Mucosa of rectum (tissue), 2 donors: Measurements from ENCODE around the gene CAMK2D.

ENCODE experiments used
- H3K27ac ChIP-seq, 2 donors: one replicate each; pipeline ENCODE4 v1.7.0; 2013; ENCODE audit warnings: inconsistent platforms in 2 of 2, low read depth in 2 of 2, low read length in 2 of 2
- H3K27me3 ChIP-seq, 2 donors: one replicate each; pipeline ENCODE4 v1.7.0; 2013; ENCODE audit warnings: low read length in 2 of 2; ENCODE audit not compliant: control insufficient read depth in 2 of 2, insufficient read depth in 2 of 2
- H3K36me3 ChIP-seq, 2 donors: one replicate each; pipeline ENCODE4 v1.7.0; 2013; ENCODE audit warnings: low read length in 2 of 2; ENCODE audit not compliant: control insufficient read depth in 2 of 2, insufficient read depth in 2 of 2
- H3K4me1 ChIP-seq, 2 donors: one replicate each; pipeline ENCODE4 v1.7.0; 2013; ENCODE audit warnings: low read length in 2 of 2, mild to moderate bottlenecking in 1 of 2; ENCODE audit not compliant: control insufficient read depth in 2 of 2, insufficient read depth in 2 of 2
- H3K4me3 ChIP-seq, 2 donors: one replicate each; pipeline ENCODE4 v1.7.0; 2013; ENCODE audit warnings: low read length in 2 of 2
- H3K9ac ChIP-seq, 2 donors: one replicate each; pipeline ENCODE4 v1.7.0; 2013; ENCODE audit warnings: low read length in 2 of 2, low read depth in 1 of 2, mild to moderate bottlenecking in 1 of 2
- H3K9me3 ChIP-seq, 2 donors: one replicate each; pipeline ENCODE4 v1.7.0; 2013; ENCODE audit warnings: low read length in 2 of 2; ENCODE audit not compliant: control insufficient read depth in 2 of 2
- donor health status: healthy.
- donor health status: Normal muscosa, but diverticular disease.

The CAMK2D gene

DNA sequence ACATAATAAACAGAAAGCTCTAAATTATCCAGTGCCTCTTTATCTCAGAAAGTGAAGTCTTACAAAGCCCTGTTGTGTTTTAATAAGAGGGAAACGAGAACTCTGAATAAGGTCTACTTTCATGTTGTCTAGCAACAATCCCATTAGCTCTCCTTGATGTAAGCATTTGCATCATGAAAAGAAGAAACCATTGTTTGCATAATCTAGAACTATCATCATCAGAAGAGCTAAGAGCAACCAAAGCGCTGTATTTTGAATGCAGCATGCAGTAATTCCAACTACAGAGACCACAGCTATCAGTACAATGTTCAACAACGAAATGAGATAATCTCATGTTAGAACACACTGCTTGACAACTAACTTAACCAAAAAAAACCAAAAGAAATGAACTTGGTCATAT, 257.1 kb downstream of the CAMK2D start:
- Histone ChIP-seq H3K36me3 (peaks cover 9 to 12% of the 10 kb centered on the region in 2 donors), H3K4me3 (no peak overlapping the region), H3K4me1 (no peaks in the 10 kb centered on the region), H3K9ac (no peak overlapping the region), H3K27me3 (no peaks in the 10 kb centered on the region), H3K27ac (no peak overlapping the region), H3K9me3 (no peaks in the 10 kb centered on the region)

GRCh38 chr4:113503691-113504090, 257.8 kb downstream of the CAMK2D start:
- no peak overlapping the region for H3K27ac ChIP-seq
- no peak overlapping the region for H3K9ac ChIP-seq
- H3K36me3 ChIP-seq: peaks cover 9% of the 10 kb centered on the region in 2 donors
- H3K4me1 ChIP-seq: no peaks in the 10 kb centered on the region
- H3K4me3 ChIP-seq: no peak overlapping the region
- H3K27me3 ChIP-seq: no peaks in the 10 kb centered on the region
- H3K9me3 ChIP-seq: no peaks in the 10 kb centered on the region

DNA sequence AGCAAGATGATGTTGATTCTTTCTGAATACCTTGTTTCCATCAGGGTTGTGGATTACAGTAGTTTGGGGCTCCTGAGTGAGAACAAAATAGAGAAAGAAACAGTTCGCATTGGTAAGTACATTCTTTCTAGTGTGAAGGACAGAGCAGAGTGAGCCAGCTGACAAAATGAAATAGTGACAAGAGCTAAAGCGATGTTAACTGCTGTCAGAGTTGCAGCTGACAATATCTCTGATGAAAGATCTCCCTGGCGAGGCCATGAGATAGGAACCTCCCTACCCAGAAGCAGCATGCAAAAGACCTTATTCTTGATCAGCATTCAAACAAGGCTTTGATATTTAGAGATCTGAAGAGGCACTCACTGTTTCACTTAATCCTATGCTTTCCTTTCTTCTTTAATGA, 258.6 kb downstream of the CAMK2D start:
- Histone ChIP-seq H3K9me3 (no peaks in the 10 kb centered on the region), H3K27me3 (no peaks in the 10 kb centered on the region), H3K4me3 (no peak overlapping the region), H3K9ac (no peak overlapping the region), H3K4me1 (no peaks in the 10 kb centered on the region), H3K36me3 (peaks cover 7 to 9% of the 10 kb centered on the region in 2 donors), H3K27ac (no peak overlapping the region)

GRCh38 chr4:113502476-113502875, 259.1 kb downstream of the CAMK2D start:
- Histone ChIP-seq H3K27me3 (no peaks in the 10 kb centered on the region), H3K9me3 (no peaks in the 10 kb centered on the region), H3K36me3 (peaks cover 9 to 13% of the 10 kb centered on the region in 2 donors), H3K4me3 (no peak overlapping the region), H3K27ac (no peak overlapping the region), H3K4me1 (no peaks in the 10 kb centered on the region), H3K9ac (no peak overlapping the region)

GRCh38 chr4:113500424-113500823, 261.1 kb downstream of the CAMK2D start:
- H3K9me3 ChIP-seq: peaks cover 0 to 3% of the 10 kb centered on the region in 2 donors
- peaks cover 19 to 20% of the 10 kb centered on the region in 2 donors for H3K36me3 ChIP-seq
- no peak overlapping the region for H3K4me3 ChIP-seq
- H3K27ac ChIP-seq: no peak overlapping the region
- H3K27me3 ChIP-seq: no peaks in the 10 kb centered on the region
- H3K9ac ChIP-seq: no peak overlapping the region
- no peaks in the 10 kb centered on the region for H3K4me1 ChIP-seq

GRCh38 chr4:113499696-113500095, 261.8 kb downstream of the CAMK2D start:
- H3K9me3 ChIP-seq: peaks cover 0 to 3% of the 10 kb centered on the region in 2 donors
- H3K27me3 ChIP-seq: no peaks in the 10 kb centered on the region
- no peak overlapping the region for H3K27ac ChIP-seq
- H3K9ac ChIP-seq: no peak overlapping the region
- H3K36me3 ChIP-seq: peaks cover 16 to 18% of the 10 kb centered on the region in 2 donors
- no peaks in the 10 kb centered on the region for H3K4me1 ChIP-seq
- H3K4me3 ChIP-seq: no peak overlapping the region

DNA sequence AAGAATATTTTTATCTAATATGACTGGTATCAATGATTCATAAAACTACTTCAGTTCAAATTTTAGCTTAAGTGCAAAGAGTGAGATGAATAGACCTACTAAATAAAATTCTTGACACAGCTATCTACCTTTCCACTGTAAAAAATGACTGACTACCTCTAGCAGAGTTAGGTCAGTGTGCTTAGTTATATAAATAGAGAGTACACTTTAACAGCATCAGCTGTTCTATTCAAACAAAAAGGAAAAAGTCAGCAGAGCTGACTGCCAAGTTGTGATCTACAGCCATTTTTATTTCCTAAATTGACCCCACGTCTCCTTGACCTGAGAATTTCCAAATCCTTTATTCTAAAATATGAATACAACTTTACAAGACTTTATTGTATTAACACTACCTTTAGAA, 262.4 kb downstream of the CAMK2D start:
- Histone ChIP-seq H3K4me3 (no peak overlapping the region), H3K9ac (no peak overlapping the region), H3K9me3 (peaks cover 0 to 3% of the 10 kb centered on the region in 2 donors), H3K36me3 (peaks cover 16 to 18% of the 10 kb centered on the region in 2 donors), H3K27ac (no peak overlapping the region), H3K4me1 (no peaks in the 10 kb centered on the region), H3K27me3 (no peaks in the 10 kb centered on the region)

GRCh38 chr4:113497154-113497884, 264.2 kb downstream of the CAMK2D start:
- H3K4me1 ChIP-seq: no peaks in the 10 kb centered on the region
- H3K27me3 ChIP-seq: no peaks in the 10 kb centered on the region
- H3K36me3 ChIP-seq: peaks cover 16 to 18% of the 10 kb centered on the region in 2 donors
- H3K4me3 ChIP-seq: no peak overlapping the region
- no peak overlapping the region for H3K9ac ChIP-seq
- no peak overlapping the region for H3K27ac ChIP-seq
- H3K9me3 ChIP-seq: peaks cover 0 to 3% of the 10 kb centered on the region in 2 donors

DNA sequence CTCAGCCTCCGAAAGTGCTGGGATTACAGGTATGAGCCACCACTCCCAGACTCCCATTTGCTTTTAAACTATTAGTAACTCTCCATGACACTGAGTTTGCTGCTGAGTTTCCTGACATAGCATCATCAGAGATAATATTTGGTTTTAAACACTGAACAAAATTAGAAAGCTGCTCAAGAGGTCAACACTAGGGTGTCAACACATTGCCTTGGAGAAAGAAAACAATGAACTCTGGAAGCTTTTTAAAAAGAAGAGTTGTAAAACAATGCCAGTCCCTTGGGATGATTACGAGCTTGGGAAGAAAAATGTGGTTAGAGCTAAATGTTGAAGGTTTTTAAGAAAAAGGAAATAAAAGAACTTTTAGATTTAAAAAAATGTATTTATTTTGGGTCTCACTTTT, 264.8 kb downstream of the CAMK2D start:
- Histone ChIP-seq H3K27ac (no peak overlapping the region), H3K4me3 (no peak overlapping the region)

DNA sequence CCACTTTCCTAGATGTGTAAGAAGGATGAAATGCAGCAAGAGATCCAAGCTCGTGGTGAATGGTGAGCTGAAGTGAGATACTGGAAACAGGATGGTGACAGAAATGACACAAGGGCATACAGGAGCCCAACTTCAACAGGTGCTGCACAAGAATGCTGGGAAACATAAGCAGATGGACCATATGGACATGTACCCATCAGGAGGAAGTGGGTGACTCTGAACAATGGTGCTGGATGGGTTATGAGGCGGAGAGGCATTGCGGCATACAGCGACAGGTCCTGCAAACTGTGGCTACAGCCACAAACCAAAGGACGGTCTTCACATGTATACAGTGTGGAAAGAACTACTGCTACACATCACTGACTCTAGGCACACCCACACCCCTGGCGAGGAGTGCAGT, 265.7 kb downstream of the CAMK2D start:
- H3K9me3 ChIP-seq: peaks cover 0 to 3% of the 10 kb centered on the region in 2 donors
- H3K36me3 ChIP-seq: peaks cover 16 to 18% of the 10 kb centered on the region in 2 donors
- H3K27me3 ChIP-seq: no peaks in the 10 kb centered on the region
- no peak overlapping the region for H3K27ac ChIP-seq
- H3K4me3 ChIP-seq: no peak overlapping the region
- no peaks in the 10 kb centered on the region for H3K4me1 ChIP-seq
- no peak overlapping the region for H3K9ac ChIP-seq

More for the DNA sequence above, 264.8 kb downstream of the CAMK2D start:
- H3K4me1 ChIP-seq: no peaks in the 10 kb centered on the region
- no peaks in the 10 kb centered on the region for H3K27me3 ChIP-seq
- peaks cover 16 to 18% of the 10 kb centered on the region in 2 donors for H3K36me3 ChIP-seq
- H3K9me3 ChIP-seq: peaks cover 0 to 3% of the 10 kb centered on the region in 2 donors
- H3K9ac ChIP-seq: no peak overlapping the region
